ENCODE measurements around the gene IGFBPL1. TPM values are rescaled to one million over a fixed set of nuclear protein-coding genes. Genes with fewer than 3 reads are reported as not detected.

IGFBPL1 gene
- total RNA-seq, 1 experiment from 2014 or later = 37.9 TPM

DNA sequence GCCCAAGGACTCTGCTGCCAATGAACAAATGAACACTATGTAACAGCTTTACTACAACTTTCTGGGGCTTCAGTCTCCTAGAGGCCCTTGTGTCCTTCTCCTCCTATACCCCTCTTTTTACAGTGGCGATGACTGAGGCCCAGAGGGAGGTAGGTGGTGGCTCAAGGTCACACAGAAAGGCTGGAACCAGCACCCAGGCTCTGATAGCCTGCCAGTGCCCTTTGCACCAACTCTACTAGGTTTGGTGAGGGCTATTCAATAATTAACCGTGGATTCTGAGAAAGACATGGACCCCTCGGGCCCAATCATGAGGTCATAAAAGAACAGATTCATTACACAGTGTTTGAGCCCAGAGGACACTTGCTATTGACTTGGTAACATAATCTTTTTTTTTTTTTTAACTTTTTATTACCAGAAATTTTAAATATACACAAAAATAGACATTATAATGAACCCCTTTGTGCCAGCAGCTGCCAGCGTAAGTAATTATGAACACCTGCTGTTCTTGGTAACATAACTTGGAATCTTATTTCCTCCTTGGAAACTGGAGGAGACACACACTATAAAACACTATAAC, 37.8 kb downstream of the IGFBPL1 start:
- H4K91ac ChIP-seq (ENCODE audit: insufficient read length, low read depth, low read length) = no peak overlapping the region
- no peaks in the 10 kb centered on the region for H3K9me3 ChIP-seq (ENCODE audit: control insufficient read depth, low read depth, low read length)
- H2AK5ac ChIP-seq (ENCODE audit: insufficient read length, low read length) = no peak overlapping the region
- no peak overlapping the region for H3K18ac ChIP-seq (ENCODE audit: insufficient read length, low read depth, low read length)
- no peak overlapping the region for H2BK20ac ChIP-seq (ENCODE audit: low read depth, low read length, poor library complexity, severe bottlenecking)
- 0 out of 2 replicates have a peak, but pooled peaks cover under 1% of the 10 kb centered on the region for H3K4me1 ChIP-seq (ENCODE audit: insufficient read depth, low read length)
- no peak overlapping the region for H3K4me2 ChIP-seq (ENCODE audit: insufficient read depth, insufficient read length, low read length)
- H3K56ac ChIP-seq (ENCODE audit: insufficient read length, low read depth, low read length) = no peak overlapping the region
- no peak overlapping the region for H3K9ac ChIP-seq (ENCODE audit: extremely low read depth, insufficient read length, low read length)
- no peak overlapping the region for H2BK5ac ChIP-seq (ENCODE audit: insufficient read length, low read length)
- peaks cover 82% of the 10 kb centered on the region for H3K27me3 Mint-ChIP-seq (ENCODE audit: low read depth)
- no peak overlapping the region for H3K23ac ChIP-seq (ENCODE audit: insufficient read length, low read depth, low read length)
- no peak overlapping the region for H3K27ac Mint-ChIP-seq
- H2AFZ ChIP-seq (ENCODE audit: low read length) = no peak overlapping the region
- H3T11ph ChIP-seq (ENCODE audit: low read length) = no peak overlapping the region
- H3K9me3 Mint-ChIP-seq = peaks cover 17 to 19% of the 10 kb centered on the region in 2 experiments
- H4K8ac ChIP-seq (replicated peaks; ENCODE audit: insufficient read length, low read depth, low read length) = no peak overlapping the region
- no peak overlapping the region for H2BK15ac ChIP-seq (ENCODE audit: low read depth, low read length)
- DNase-seq = no peak
- H3K14ac ChIP-seq (ENCODE audit: insufficient read depth, low read length) = no peak overlapping the region
- H3K79me1 ChIP-seq (ENCODE audit: insufficient read depth, low read depth, low read length, poor library complexity, severe bottlenecking) = no peaks in the 10 kb centered on the region
- no peaks in the 10 kb centered on the region for H3K79me2 ChIP-seq (ENCODE audit: insufficient read depth, low read length)
- no peak overlapping the region for H3K4me3 Mint-ChIP-seq
- H3K4me1 Mint-ChIP-seq = peaks cover 11 to 13% of the 10 kb centered on the region in 2 experiments
- no peak overlapping the region for H2BK12ac ChIP-seq (ENCODE audit: insufficient read length, low read depth, low read length)
- WGBS (ENCODE audit: extremely low coverage, insufficient read length, low lambda C conversion rate) = no CpG with 5 or more reads among the region's 4 CpGs
- H3K4ac ChIP-seq (ENCODE audit: low read depth, low read length) = no peak overlapping the region
- no peak overlapping the region for H2BK120ac ChIP-seq (ENCODE audit: low read depth, low read length, poor library complexity, severe bottlenecking)
- H4K20me1 ChIP-seq (ENCODE audit: control insufficient read depth, insufficient read depth, insufficient read length) = no peaks in the 10 kb centered on the region
- TF ChIP-seq, protein P1, sequence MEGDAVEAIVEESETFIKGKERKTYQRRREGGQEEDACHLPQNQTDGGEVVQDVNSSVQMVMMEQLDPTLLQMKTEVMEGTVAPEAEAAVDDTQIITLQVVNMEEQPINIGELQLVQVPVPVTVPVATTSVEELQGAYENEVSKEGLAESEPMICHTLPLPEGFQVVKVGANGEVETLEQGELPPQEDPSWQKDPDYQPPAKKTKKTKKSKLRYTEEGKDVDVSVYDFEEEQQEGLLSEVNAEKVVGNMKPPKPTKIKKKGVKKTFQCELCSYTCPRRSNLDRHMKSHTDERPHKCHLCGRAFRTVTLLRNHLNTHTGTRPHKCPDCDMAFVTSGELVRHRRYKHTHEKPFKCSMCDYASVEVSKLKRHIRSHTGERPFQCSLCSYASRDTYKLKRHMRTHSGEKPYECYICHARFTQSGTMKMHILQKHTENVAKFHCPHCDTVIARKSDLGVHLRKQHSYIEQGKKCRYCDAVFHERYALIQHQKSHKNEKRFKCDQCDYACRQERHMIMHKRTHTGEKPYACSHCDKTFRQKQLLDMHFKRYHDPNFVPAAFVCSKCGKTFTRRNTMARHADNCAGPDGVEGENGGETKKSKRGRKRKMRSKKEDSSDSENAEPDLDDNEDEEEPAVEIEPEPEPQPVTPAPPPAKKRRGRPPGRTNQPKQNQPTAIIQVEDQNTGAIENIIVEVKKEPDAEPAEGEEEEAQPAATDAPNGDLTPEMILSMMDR (conservative IDR thresholded peaks at IDR 0.05) = no peak
- peaks cover 5 to 13% (median 11%) of the 10 kb centered on the region in 3 experiments; a peak in 6 of 7 replicates for H3K36me3 Mint-ChIP-seq (ENCODE audit: insufficient read depth in 1 of 3, low read depth in 3 of 3)
- no peaks in the 10 kb centered on the region for H3K23me2 ChIP-seq (ENCODE audit: insufficient read length, low read depth, low read length, poor library complexity, severe bottlenecking)
- no peak overlapping the region for H3K27ac ChIP-seq (ENCODE audit: insufficient read length, low read depth, low read length)
- peaks cover 2% of the 10 kb centered on the region; the same call in 1 of the 2 replicates for H3K27me3 ChIP-seq (ENCODE audit: insufficient read depth, low read length)
- H4K5ac ChIP-seq (ENCODE audit: insufficient read length, low read depth, low read length) = no peak overlapping the region
